GM18505 (cell line): ENCODE data around the gene IFNB1.
A peak's percentile ranks its signal among the peaks of the same experiment; 100 is the strongest.

Experiments used
- ATAC-seq: cut with Tn5 transposase; IDR thresholded peaks from one replicate; pipeline ENCODE4 v1.9.1; 2021; ENCODE audit not compliant: unreplicated experiment
- POLR2A ChIP-seq: IDR thresholded peaks from 4 replicates; pipeline ENCODE4 v1.6.1; 2011; ENCODE audit warnings: borderline replicate concordance; ENCODE audit not compliant: insufficient read depth, insufficient read length; ENCODE audit errors: extremely low read depth

IFNB1 gene

GRCh38 chr9:21042466-21042865 lies 35.3 kb downstream of the IFNB1 start:
- TF ChIP-seq POLR2A = no peak
- no peak for ATAC-seq

DNA sequence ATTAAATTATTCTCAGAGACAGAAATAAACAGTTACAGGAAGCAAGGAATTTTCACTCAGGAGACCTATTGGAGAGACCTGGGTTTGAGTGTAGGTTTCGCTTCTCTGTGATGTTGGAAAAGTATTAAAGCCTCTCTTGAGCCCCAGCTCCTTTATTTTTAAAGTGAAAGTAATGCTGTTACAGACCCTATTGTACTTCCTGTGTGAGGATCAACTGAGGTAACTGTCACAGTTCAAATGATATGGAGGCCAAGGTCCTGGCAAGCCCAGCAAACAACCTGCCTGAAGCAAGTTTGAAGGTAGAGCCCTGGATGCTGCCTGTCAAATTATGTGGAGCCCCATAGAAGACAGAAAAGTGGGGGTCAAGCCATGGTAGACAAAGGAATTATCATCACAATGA lies 38.4 kb downstream of the IFNB1 start:
- ATAC-seq = no peak

GRCh38 chr9:21037278-21037677 lies 40.5 kb downstream of the IFNB1 start:
- ATAC-seq = no peak
- TF ChIP-seq POLR2A = no peak

More for the DNA sequence above, 38.4 kb downstream of the IFNB1 start:
- no peak for TF ChIP-seq POLR2A

DNA sequence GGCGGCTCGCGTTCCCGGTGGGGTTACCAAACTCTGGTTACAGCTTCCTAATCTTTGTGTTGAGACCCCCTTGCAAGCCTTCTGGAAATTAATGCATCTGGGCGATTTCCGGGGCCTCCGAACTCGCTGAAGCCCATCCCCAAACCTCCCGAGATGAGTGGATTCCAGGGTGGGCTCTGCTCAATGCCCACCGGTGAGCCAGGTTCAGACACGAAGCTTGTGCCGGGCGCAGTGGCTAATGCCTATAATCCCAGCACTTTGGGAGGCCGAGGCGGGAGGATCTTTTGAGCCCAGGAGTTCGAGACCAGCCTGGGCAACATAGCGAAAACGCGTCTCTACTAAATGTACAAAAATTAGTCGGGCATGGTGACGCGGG lies 45.9 kb downstream of the IFNB1 start:
- ATAC-seq = no peak
- no peak for TF ChIP-seq POLR2A

- ATAC-seq = peak; percentile 76
- peak; percentile 57 for TF ChIP-seq POLR2A
These were observed 46.5 kb downstream of the IFNB1 start, which contains the start of gene HACD4 for GRCh38 chr9:21031091-21031807. Gene HACD4, minus strand, starts transcription at chr9:21031640. Its CDS starts 50 bp downstream, at chr9:21031590.

- no peak for TF ChIP-seq POLR2A
- peak; percentile 81 for ATAC-seq
These were observed 47.2 kb downstream of the IFNB1 start for GRCh38 chr9:21030389-21031035.

DNA sequence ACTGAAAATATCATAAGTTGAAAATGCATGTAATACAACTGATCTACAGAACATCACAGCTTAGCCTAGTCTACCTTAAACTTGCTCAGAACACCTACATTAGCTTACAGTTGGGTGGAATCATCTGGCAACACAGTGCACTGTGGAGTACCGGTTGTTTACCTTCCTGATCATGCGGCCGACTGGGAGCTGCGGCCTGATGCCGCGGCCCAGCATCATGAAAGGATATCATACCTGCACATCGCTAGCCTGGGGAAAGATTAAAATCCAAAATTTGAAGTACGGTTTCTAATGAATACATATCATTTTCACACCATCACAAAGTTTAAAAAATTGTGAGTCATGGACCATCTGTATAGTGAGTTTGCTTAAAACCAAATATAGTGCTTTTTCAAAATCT lies 48.1 kb downstream of the IFNB1 start:
- no peak for ATAC-seq
- no peak for TF ChIP-seq POLR2A

- ATAC-seq = no peak
These were observed 49.3 kb downstream of the IFNB1 start for GRCh38 chr9:21028466-21028865.

DNA sequence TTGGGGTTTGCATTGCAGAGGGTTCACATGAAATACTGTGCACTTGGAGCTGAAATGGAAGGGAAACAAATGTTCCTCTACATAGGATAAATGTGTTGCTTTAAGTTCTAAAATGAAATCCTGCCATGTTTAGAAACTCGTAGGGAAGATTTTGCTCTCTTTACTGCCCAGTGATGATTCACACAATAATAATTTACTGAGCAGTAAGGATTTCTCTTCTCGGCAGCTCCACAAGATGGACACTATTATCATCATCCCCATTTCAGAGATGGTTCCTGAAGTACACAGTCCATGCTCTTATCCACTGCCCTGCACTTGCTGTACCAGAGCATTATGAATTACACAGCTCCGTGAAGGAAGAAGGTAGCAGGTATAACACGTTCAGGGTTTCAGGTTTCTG lies 50.4 kb downstream of the IFNB1 start:
- ATAC-seq = no peak
- no peak for TF ChIP-seq POLR2A

More at GRCh38 chr9:21028466-21028865, 49.3 kb downstream of the IFNB1 start:
- TF ChIP-seq POLR2A = no peak
